GM12878 (cell line): ENCODE data around the gene CKS1B. TPM values are rescaled to one million over a fixed set of nuclear protein-coding genes. Genes with fewer than 3 reads are reported as not detected.

Experiments
- ATF7 ChIP-seq: fragments of 450-650 bp; IDR thresholded peaks from 2 replicates; pipeline ENCODE4 v1.6.1; 2016; ENCODE audit warnings: low read depth, mild to moderate bottlenecking
- CHD1 ChIP-seq: IDR thresholded peaks from 2 replicates; pipeline ENCODE4 v1.6.1; 2012; ENCODE audit warnings: low read depth, low read length, improper control_type of control experiment
- CHD2 ChIP-seq: IDR thresholded peaks from 2 replicates; pipeline ENCODE4 v1.6.1; 2011; ENCODE audit warnings: low read depth, low read length, improper control_type of control experiment, borderline replicate concordance
- CUX1 ChIP-seq: IDR thresholded peaks from 2 replicates; pipeline ENCODE4 v1.6.1; 2012; ENCODE audit warnings: improper control_type of control experiment, low read depth, low read length; ENCODE audit not compliant: insufficient replicate concordance
- EED ChIP-seq: sonication (generic); IDR thresholded peaks from 2 replicates; pipeline ENCODE4 v1.6.1; 2016; ENCODE audit warnings: antibody characterized with exemption, low read depth
- JUND ChIP-seq: IDR thresholded peaks from 2 replicates; pipeline ENCODE4 v1.6.1; 2012; ENCODE audit warnings: low read depth, mild to moderate bottlenecking, low read length, improper control_type of control experiment, moderate library complexity
- MEF2B ChIP-seq: fragments of 450-650 bp; IDR thresholded peaks from 2 replicates; pipeline ENCODE4 v1.6.1; 2018; ENCODE audit warnings: mild to moderate bottlenecking, moderate library complexity; ENCODE audit not compliant: partially characterized antibody, poor library complexity, severe bottlenecking
- MTA3 ChIP-seq: IDR thresholded peaks from 2 replicates; pipeline ENCODE4 v1.6.1; 2012; ENCODE audit warnings: low read length, inconsistent platforms, borderline replicate concordance
- MYB ChIP-seq: fragments of 150-350 bp; IDR thresholded peaks from 2 replicates; pipeline ENCODE4 v1.6.1; 2014; ENCODE audit warnings: mild to moderate bottlenecking, low read depth, low read length, borderline replicate concordance
- NBN ChIP-seq: fragments of 450-650 bp; IDR thresholded peaks from 2 replicates; pipeline ENCODE4 v1.6.1; 2016
- NRF1 ChIP-seq: conservative IDR thresholded peaks from 2 replicates; pipeline ENCODE4 v1.6.1; 2011; ENCODE audit warnings: mild to moderate bottlenecking, low read depth, low read length, improper control_type of control experiment
- PAX5 ChIP-seq: IDR thresholded peaks from 2 replicates; pipeline ENCODE4 v1.6.1; 2011; ENCODE audit warnings: low read depth, low read length, borderline replicate concordance
- POU2F2 ChIP-seq: IDR thresholded peaks from 3 replicates; pipeline ENCODE4 v1.6.1; 2011; ENCODE audit warnings: low read depth, mild to moderate bottlenecking, low read length, borderline replicate concordance
- RBBP5 ChIP-seq: fragments of 200-600 bp; sonication (generic); conservative IDR thresholded peaks from 2 replicates; pipeline ENCODE4 v1.6.1; 2016
- USF2 ChIP-seq: IDR thresholded peaks from 2 replicates; pipeline ENCODE4 v1.6.1; 2011; ENCODE audit warnings: low read depth, low read length, improper control_type of control experiment, borderline replicate concordance
- ZBTB4 ChIP-seq: fragments of 450-650 bp; formaldehyde crosslinking; IDR thresholded peaks from 2 replicates; pipeline ENCODE4 v1.4.0; 2022; ENCODE audit warnings: mild to moderate bottlenecking, moderate library complexity
- ZNF24 ChIP-seq: fragments of 450-650 bp; IDR thresholded peaks from 2 replicates; pipeline ENCODE4 v1.6.1; 2017; ENCODE audit warnings: antibody characterized with exemption, mild to moderate bottlenecking
- polyA plus RNA-seq, 11 experiments: library from polyadenylated mRNA; depleted of rRNA in 4 of 11; unstranded in 6 of 11; stranded (reverse) in 5 of 11; fragments of >200 nt; fragmentation: Nextera tagmentation in 4 of 11; fragmentation: Illumina TruSeq in 1 of 11; extraction: Ambion mirVana in 4 of 11; extraction: Trizol in 1 of 11; gene quantifications; 1 replicate in 1 of 11; 2 replicates in 10 of 11; pipeline versions ENCODE4 v1.2.1 to v1.2.3, GENCODE V29; 2011 to 2016; ENCODE audit warnings: inconsistent platforms in 2 of 11, missing spikeins in 2 of 11, low read depth in 1 of 11
- total RNA-seq, 4 experiments: library from RNA; depleted of rRNA in 3 of 4; stranded (reverse); fragments of >200 nt in 3 of 4; fragmentation: Illumina TruSeq in 1 of 4; extraction: Trizol in 1 of 4; gene quantifications; 2 replicates each; pipeline versions ENCODE4 v1.2.1 to v1.2.3, GENCODE V29; 2013 to 2021

Gene CKS1B
- total and polyA plus RNA-seq, 10 of the 15 experiments (the other 5 are each of a cell fraction or from before 2014, with no cell fraction given) = 125 to 608 (median 364) TPM

- no peak for TF ChIP-seq ZNF24
- TF ChIP-seq PAX5 = no peak
- no peak for TF ChIP-seq NRF1
- TF ChIP-seq CHD1 = no peak
- TF ChIP-seq ZBTB4 = no peak
- TF ChIP-seq NBN = no peak
- peak; percentile 27 for TF ChIP-seq CUX1
- TF ChIP-seq MYB = no peak
- no peak for TF ChIP-seq MTA3
- TF ChIP-seq EED = no peak
- TF ChIP-seq ATF7 = 0 out of 2 replicates have a peak, but pooled peaks have one; percentile 17
- no peak for TF ChIP-seq USF2
- TF ChIP-seq POU2F2 = peak; percentile 98; the same call in 2 of the 3 replicates
- TF ChIP-seq RBBP5 = no peak
- TF ChIP-seq MEF2B = peak; percentile 88
- TF ChIP-seq JUND = no peak
- no peak for TF ChIP-seq CHD2
These were observed 29.9 kb upstream of the CKS1B start (continued) for GRCh38 chr1:154944401-154945159.
